Measurements from ENCODE around the gene VPS41.

Gene VPS41

DNA sequence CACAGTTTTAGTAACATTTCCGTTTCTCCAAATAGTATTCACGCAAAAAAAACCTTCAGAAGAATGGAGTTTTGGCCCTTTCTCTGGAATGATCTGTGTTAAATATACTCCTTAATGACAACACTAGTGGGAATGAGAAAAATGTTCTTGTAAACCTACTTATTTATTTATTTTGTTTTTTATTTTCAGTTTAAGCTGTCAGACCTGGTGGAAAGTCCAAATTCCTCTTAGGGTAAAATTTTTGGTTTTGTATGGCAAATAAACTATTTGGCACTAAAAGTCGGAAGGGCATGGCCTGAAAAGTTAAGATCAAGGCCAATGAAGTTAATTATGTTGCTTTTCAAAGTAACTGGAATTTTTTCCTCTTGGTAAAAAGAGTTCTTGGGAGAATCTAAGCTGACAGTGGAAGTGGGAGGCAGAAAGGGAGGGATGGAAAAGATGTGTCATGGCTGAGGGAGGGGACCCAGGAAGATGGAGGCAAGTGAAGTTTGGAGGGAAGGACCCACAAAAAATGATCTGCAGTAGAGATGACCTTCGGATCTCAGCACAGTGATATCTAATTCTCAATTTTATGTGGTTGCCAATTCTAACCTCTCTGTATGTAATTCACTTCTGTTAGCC lies 33.5 kb upstream of the VPS41 start:
- H3K4me3 ChIP-seq (ENCODE audit: low read length), result no peak overlapping the region
- no peak for DNase-seq (ENCODE audit: low read depth)
- TF ChIP-seq, protein P1, sequence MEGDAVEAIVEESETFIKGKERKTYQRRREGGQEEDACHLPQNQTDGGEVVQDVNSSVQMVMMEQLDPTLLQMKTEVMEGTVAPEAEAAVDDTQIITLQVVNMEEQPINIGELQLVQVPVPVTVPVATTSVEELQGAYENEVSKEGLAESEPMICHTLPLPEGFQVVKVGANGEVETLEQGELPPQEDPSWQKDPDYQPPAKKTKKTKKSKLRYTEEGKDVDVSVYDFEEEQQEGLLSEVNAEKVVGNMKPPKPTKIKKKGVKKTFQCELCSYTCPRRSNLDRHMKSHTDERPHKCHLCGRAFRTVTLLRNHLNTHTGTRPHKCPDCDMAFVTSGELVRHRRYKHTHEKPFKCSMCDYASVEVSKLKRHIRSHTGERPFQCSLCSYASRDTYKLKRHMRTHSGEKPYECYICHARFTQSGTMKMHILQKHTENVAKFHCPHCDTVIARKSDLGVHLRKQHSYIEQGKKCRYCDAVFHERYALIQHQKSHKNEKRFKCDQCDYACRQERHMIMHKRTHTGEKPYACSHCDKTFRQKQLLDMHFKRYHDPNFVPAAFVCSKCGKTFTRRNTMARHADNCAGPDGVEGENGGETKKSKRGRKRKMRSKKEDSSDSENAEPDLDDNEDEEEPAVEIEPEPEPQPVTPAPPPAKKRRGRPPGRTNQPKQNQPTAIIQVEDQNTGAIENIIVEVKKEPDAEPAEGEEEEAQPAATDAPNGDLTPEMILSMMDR (conservative IDR thresholded peaks at IDR 0.05; ENCODE audit: low read depth, low read length), result no peak

DNA sequence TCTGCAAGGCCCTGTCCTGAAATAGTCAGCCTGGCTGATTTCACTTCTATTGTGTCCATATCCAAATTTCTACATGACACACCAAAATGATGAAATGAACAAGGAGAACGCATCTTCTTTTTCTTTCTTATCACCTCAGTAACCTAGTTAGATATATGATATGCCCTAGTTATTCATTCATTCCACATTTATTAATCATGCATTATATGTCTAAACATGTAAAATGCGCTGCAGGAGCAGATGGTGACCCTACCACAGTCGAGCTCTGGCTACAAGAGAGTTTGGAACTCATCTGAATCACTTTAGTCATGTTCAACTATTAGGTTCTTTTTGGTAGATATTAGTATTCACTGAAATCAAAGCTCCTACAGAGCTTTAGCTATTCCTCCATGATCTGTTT lies 31.8 kb upstream of the VPS41 start:
- H3K4me3 ChIP-seq (ENCODE audit: low read length), result no peak overlapping the region
- TF ChIP-seq, protein P1 (conservative IDR thresholded peaks at IDR 0.05; ENCODE audit: low read depth, low read length), result no peak
- DNase-seq (ENCODE audit: low read depth), result no peak

DNA sequence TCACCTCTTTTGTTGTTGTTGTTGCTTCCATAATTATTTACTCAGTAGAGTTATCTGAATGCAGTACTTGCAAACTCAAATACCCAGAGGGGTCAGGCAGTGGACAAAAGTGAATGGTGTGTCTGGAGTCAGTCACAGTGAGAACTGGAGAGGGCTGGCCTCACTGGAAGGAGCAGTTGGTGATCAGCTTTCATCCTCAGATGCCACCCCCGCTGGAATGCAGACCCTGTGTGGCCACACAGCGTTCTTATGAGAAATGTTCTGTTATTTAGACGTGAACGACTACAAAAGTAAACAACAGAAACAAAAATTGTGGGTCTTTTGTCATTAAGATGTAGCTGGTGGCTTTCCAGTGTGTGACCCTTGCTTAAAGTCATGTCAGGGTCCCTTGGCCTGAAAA lies 29.6 kb upstream of the VPS41 start:
- no peak for DNase-seq (ENCODE audit: low read depth)
- no peak overlapping the region for H3K4me3 ChIP-seq (ENCODE audit: low read length)
- TF ChIP-seq, protein P1 (conservative IDR thresholded peaks at IDR 0.05; ENCODE audit: low read depth, low read length), result no peak

DNA sequence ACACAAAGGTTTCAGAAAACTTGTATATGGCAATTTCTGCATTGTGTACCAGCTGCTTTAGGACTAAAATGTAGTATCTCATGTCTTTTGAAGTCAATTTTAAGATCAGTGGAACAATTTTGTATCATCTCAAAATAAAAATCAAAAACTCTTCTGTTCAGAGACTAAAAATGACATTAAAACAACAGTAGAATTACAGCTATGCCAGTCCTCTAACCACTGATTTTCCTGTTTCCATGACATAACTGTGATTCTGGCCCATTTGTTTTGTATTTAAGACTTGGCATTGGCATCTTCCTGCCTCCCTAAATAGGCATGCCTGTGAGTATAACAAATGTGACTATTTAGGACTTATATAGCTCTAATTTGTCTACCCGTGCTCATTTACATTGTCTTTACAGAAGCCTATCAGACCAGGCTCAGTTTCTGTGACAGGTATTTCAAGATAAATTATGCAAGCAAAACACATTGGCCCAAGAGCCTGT lies 29.1 kb upstream of the VPS41 start:
- no peak for DNase-seq (ENCODE audit: low read depth)
- no peak overlapping the region for H3K4me3 ChIP-seq (ENCODE audit: low read length)
- TF ChIP-seq, protein P1 (conservative IDR thresholded peaks at IDR 0.05; ENCODE audit: low read depth, low read length), result no peak

DNA sequence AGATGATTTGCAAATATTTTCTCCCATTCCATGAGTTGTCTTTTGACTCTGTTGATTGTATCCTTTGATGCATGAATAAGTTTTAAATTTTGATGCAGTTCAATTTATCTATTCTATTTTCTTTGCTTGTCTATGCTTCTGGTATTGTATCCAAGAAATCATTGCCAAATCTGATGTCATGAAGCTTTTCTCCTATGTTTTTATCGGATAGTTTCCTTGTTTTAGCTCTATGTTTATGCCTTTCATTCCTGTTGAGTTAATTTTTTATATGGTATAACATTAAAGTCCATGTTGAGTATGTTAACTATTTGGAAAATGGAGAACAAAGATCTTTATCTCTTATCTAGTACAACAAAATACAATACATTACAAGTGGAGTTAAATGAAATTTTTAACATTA lies 27.6 kb upstream of the VPS41 start:
- DNase-seq (ENCODE audit: low read depth), result no peak
- TF ChIP-seq, protein P1 (conservative IDR thresholded peaks at IDR 0.05; ENCODE audit: low read depth, low read length), result no peak
- H3K4me3 ChIP-seq (ENCODE audit: low read length), result no peak overlapping the region

DNA sequence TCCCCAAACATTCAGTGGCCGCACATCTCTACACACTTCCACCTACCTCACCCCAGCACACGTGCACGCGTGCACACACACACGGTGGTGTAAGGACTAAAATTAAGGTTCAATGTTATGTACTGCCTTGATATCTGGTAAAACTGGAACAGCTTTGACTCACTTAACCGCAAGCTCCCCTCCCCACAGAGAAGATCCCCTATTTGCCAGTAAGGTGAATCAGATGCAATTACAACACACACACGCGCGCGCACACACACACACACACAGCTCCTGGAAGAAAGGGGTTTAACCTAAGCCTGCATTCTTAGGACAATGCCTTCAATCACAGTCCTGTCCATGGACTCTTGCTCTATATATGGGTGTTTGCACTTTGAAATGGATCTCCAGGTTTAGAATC lies 25.5 kb upstream of the VPS41 start:
- no peak for DNase-seq (ENCODE audit: low read depth)
- TF ChIP-seq, protein P1 (conservative IDR thresholded peaks at IDR 0.05; ENCODE audit: low read depth, low read length), result no peak
- no peak overlapping the region for H3K4me3 ChIP-seq (ENCODE audit: low read length)

DNA sequence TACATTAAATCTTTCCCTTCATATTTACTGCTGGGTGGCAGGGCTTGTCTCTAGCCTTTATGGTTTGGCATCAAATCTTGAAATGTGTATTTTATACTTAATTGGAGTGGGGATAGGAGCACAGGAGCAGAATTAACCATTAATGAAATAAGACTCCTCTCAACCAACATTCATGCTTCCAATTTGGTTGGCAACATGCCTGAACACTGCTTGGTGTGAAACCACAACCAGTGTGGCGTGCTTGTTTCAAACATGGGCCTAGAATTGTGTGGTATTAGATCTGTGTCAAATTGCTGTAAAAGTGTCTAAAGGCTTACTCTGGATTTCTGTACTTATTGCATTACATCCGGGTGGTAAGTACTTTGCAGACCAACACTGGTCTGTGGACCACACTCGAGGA lies 25.1 kb upstream of the VPS41 start:
- DNase-seq (ENCODE audit: low read depth), result no peak
- no peak overlapping the region for H3K4me3 ChIP-seq (ENCODE audit: low read length)
- TF ChIP-seq, protein P1 (conservative IDR thresholded peaks at IDR 0.05; ENCODE audit: low read depth, low read length), result no peak
